Measurements from ENCODE around the gene SLX9. TPM values are rescaled to one million over a fixed set of nuclear protein-coding genes. Genes with fewer than 3 reads are reported as not detected.

The SLX9 gene
- total RNA-seq, 1 experiment from 2014 or later, result 80.1 TPM

GRCh38 chr21:44900559-44901251, 39.1 kb upstream of the SLX9 start:
- Histone ChIP-seq H3K27me3 (ENCODE audit: low read length) (no peaks in the 10 kb centered on the region), H2AFZ (ENCODE audit: low read length) (no peak overlapping the region), H3K9ac (ENCODE audit: low read length) (no peak overlapping the region), H3F3A (ENCODE audit: low read length, unreplicated experiment) (peaks cover 6% of the 10 kb centered on the region), H3K36me3 (ENCODE audit: low read depth, low read length) (peaks cover 14% of the 10 kb centered on the region), H3K9me3 (ENCODE audit: low read length) (no peaks in the 10 kb centered on the region), H3K79me2 (ENCODE audit: low read length) (no peaks in the 10 kb centered on the region), H3K4me2 (ENCODE audit: low read length) (no peak overlapping the region), H3K9me2 (replicated peaks; ENCODE audit: low read length) (no peaks in the 10 kb centered on the region), H3K4me3 (ENCODE audit: low read length) (no peak overlapping the region), H3K4me1 (ENCODE audit: insufficient read depth, low read length) (no peaks in the 10 kb centered on the region), H3K27ac (ENCODE audit: low read length) (no peak overlapping the region), H4K20me1 (ENCODE audit: low read length) (no peaks in the 10 kb centered on the region)
- ATAC-seq (no peak), DNase-seq (no peak)
- no peak for TF ChIP-seq EZH2phosphoT487 (IDR thresholded peaks at IDR 0.05; ENCODE audit: borderline replicate concordance, low read length)
- TF ChIP-seq EZH2 (IDR thresholded peaks at IDR 0.05; ENCODE audit: low read length, unreplicated experiment), result no peak
- no peak for TF ChIP-seq CTCF (conservative IDR thresholded peaks at IDR 0.05; ENCODE audit: low read depth, low read length)
- CTCF ChIA-PET, result interaction anchor here (0.6 kb wide), 1 partner anchor 44 kb away, joined by 4 read pairs; no protein-coding TSS in a partner anchor
- intact Hi-C loops (cut with micrococcal nuclease), result no loop called here
- no TSS peak for BruUV-seq (replicated peaks)
- POLR2A ChIA-PET (ENCODE audit: unreplicated experiment), result no interaction called here

GRCh38 chr21:44901391-44902074, 38.3 kb upstream of the SLX9 start:
- Histone ChIP-seq H3K27me3 (ENCODE audit: low read length) (no peaks in the 10 kb centered on the region), H3K27ac (ENCODE audit: low read length) (no peak overlapping the region), H3K36me3 (ENCODE audit: low read depth, low read length) (peaks cover 14% of the 10 kb centered on the region), H3K79me2 (ENCODE audit: low read length) (no peaks in the 10 kb centered on the region), H4K20me1 (ENCODE audit: low read length) (no peaks in the 10 kb centered on the region), H3K4me2 (ENCODE audit: low read length) (no peak overlapping the region), H3K4me1 (ENCODE audit: insufficient read depth, low read length) (no peaks in the 10 kb centered on the region), H3F3A (ENCODE audit: low read length, unreplicated experiment) (peaks cover 6% of the 10 kb centered on the region), H2AFZ (ENCODE audit: low read length) (no peak overlapping the region), H3K9ac (ENCODE audit: low read length) (no peak overlapping the region), H3K9me3 (ENCODE audit: low read length) (no peaks in the 10 kb centered on the region), H3K4me3 (ENCODE audit: low read length) (no peak overlapping the region), H3K9me2 (replicated peaks; ENCODE audit: low read length) (no peaks in the 10 kb centered on the region)
- ChIA-PET POLR2A (ENCODE audit: unreplicated experiment) (no interaction called here), CTCF (no interaction called here)
- BruUV-seq (replicated peaks), result no TSS peak
- TF ChIP-seq EZH2 (IDR thresholded peaks at IDR 0.05; ENCODE audit: low read length, unreplicated experiment), result no peak
- no peak for TF ChIP-seq EZH2phosphoT487 (IDR thresholded peaks at IDR 0.05; ENCODE audit: borderline replicate concordance, low read length)
- no peak for TF ChIP-seq CTCF (conservative IDR thresholded peaks at IDR 0.05; ENCODE audit: low read depth, low read length)
- intact Hi-C loops (cut with micrococcal nuclease), result no loop called here
- ATAC-seq (no peak), DNase-seq (no peak)
